Measurements from ENCODE around the gene IGFN1. TPM values are rescaled to one million over a fixed set of nuclear protein-coding genes. Genes with fewer than 3 reads are reported as not detected.
"Not testable (repeated sequence)": the region's sequence is repeated elsewhere in the genome, so short reads cannot be mapped to it uniquely, and the experiment has no call there.

IGFN1 gene
- total and polyA plus RNA-seq, 2 of the 4 experiments (the other 2 are of a cell fraction) = 0.05 TPM; not detected in 1

GRCh38 chr1:201258132-201258531 lies 67.5 kb downstream of the IGFN1 start:
- H3K4ac ChIP-seq (ENCODE audit: low read depth, low read length); H2BK5ac ChIP-seq (ENCODE audit: low read depth, low read length, poor library complexity, severe bottlenecking); H2AK5ac ChIP-seq (ENCODE audit: low read depth, low read length); intact Hi-C loops (cut with micrococcal nuclease); H3K23ac ChIP-seq (ENCODE audit: low read depth, low read length); H3K27ac ChIP-seq (ENCODE audit: insufficient read depth, low read length); H4K8ac ChIP-seq (ENCODE audit: low read depth in 2 of 2, low read length in 2 of 2); H2BK15ac ChIP-seq (ENCODE audit: low read depth, low read length); H3K18ac ChIP-seq (ENCODE audit: low read depth, low read length); H2BK20ac ChIP-seq (ENCODE audit: low read depth, low read length); dilution Hi-C loops (cut with HindIII; ENCODE audit: low sequenced_read_pairs, unreplicated experiment); H3K27me3 ChIP-seq (ENCODE audit: control insufficient read depth, insufficient read depth, low read length); H3K9me3 ChIP-seq (ENCODE audit: control insufficient read depth, insufficient read depth, low read length); DNase-seq; H2AK9ac ChIP-seq (replicated peaks; ENCODE audit: low read depth, low read length, poor library complexity); H3K14ac ChIP-seq (replicated peaks; ENCODE audit: low read depth, low read length); H3K9me1 ChIP-seq (ENCODE audit: insufficient read depth, low read length); H3K4me2 ChIP-seq (ENCODE audit: low read depth, low read length); in situ Hi-C loops (cut with MboI; ENCODE audit: low sequenced_read_pairs); H3K36me3 ChIP-seq (ENCODE audit: control insufficient read depth, insufficient read depth, low read length); H4K91ac ChIP-seq (ENCODE audit: insufficient read depth, low read depth, low read length); H4K20me1 ChIP-seq (ENCODE audit: insufficient read depth, low read length); ATAC-seq (ENCODE audit: low read depth); H2BK120ac ChIP-seq (ENCODE audit: low read depth, low read length); CTCF ChIA-PET; H3K9ac ChIP-seq (ENCODE audit: low read depth, low read length); H3K4me1 ChIP-seq (ENCODE audit: control insufficient read depth, insufficient read depth, low read length); H3K4me3 ChIP-seq (ENCODE audit: insufficient read depth, low read depth, low read length); BruUV-seq (replicated peaks); H2AFZ ChIP-seq (replicated peaks; ENCODE audit: low read length, poor library complexity); H3K56ac ChIP-seq (ENCODE audit: extremely low read depth, insufficient read depth, low read length); H3K79me1 ChIP-seq (ENCODE audit: low read depth in 1 of 2, low read length in 2 of 2); POLR2A ChIA-PET (ENCODE audit: unreplicated experiment); H4K5ac ChIP-seq (ENCODE audit: low read depth, low read length): not testable (repeated sequence)
